ENCODE data around the gene CCNT1. TPM values are rescaled to one million over a fixed set of nuclear protein-coding genes. Genes with fewer than 3 reads are reported as not detected.

Gene CCNT1
- polyA plus RNA-seq, 1 donor from 2014 or later, result 28.2 TPM

DNA sequence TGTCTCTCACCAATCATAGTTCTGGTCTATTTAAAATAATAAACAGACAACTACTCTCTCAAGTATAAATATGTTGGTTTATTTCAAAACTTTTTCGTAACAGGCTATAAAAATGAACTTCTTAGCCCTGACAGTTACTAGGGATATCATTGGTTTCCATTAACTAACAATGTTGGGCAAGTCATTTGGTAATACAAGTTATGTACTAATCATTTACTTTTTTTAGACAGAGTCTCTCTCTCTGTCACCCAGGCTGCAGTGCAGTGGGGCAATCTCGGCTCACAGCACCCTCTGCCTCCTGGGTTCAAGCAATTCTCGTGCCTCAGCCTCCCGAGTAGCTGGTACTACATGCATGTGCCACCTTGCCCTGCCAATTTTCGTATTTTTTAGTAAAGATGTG lies 19.9 kb downstream of the CCNT1 start:
- Histone ChIP-seq H3K27me3 (ENCODE audit: insufficient read depth, low read depth, low read length) (no peaks in the 10 kb centered on the region), H4K20me1 (ENCODE audit: insufficient read depth) (no peaks in the 10 kb centered on the region), H2AFZ (ENCODE audit: low read depth, low read length) (no peak overlapping the region), H3K9me3 (ENCODE audit: low read length) (no peaks in the 10 kb centered on the region), H3K9me2 (ENCODE audit: insufficient read depth, low read length) (no peaks in the 10 kb centered on the region), H3K79me2 (replicated peaks; ENCODE audit: insufficient read depth, low read length) (no peaks in the 10 kb centered on the region), H3F3A (ENCODE audit: insufficient read depth, low read length, poor library complexity, severe bottlenecking) (no peaks in the 10 kb centered on the region), H3K4me3 (ENCODE audit: low read length) (no peak overlapping the region), H3K27ac (ENCODE audit: low read length) (no peak overlapping the region), H3K9ac (ENCODE audit: low read length) (no peak overlapping the region), H3K4me2 (ENCODE audit: low read length) (no peak overlapping the region), H3K36me3 (ENCODE audit: insufficient read depth, low read length) (peaks cover 4% of the 10 kb centered on the region)
- TF ChIP-seq EP300 (conservative IDR thresholded peaks at IDR 0.05; ENCODE audit: poor library complexity, severe bottlenecking) (no peak), REST (IDR thresholded peaks at IDR 0.05; ENCODE audit: borderline replicate concordance) (no peak), MXI1 (conservative IDR thresholded peaks at IDR 0.05; ENCODE audit: poor library complexity, severe bottlenecking) (no peak), SMC3 (conservative IDR thresholded peaks at IDR 0.05; ENCODE audit: poor library complexity) (no peak), POLR2AphosphoS5 (IDR thresholded peaks at IDR 0.05) (no peak), EZH2 (IDR thresholded peaks at IDR 0.05; ENCODE audit: borderline replicate concordance, insufficient read depth, low read length, poor library complexity, severe bottlenecking) (no peak), RAD21 (conservative IDR thresholded peaks at IDR 0.05) (no peak), TAF1 (IDR thresholded peaks at IDR 0.05; ENCODE audit: low read depth) (no peak), CTCF (IDR thresholded peaks at IDR 0.05; ENCODE audit: poor library complexity, severe bottlenecking) (no peak)

DNA sequence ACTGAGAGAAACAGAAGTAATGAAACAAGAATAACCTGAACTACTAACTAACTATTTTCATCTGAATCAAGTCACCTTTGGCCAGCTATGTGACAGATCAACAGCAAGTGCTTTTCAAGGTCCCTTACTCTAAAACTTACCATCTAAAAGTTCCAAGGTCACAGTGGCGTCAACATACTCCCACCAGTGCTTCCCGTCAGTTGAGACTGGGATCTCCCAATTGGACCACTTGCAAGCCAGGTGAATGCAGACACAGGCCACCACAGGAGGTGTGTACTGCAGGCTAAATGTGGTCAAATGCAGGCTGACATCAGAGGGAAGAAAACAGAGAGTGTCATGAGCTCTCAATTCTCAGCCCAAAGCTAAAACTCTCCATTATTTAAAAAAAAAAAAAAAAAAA lies 20.6 kb downstream of the CCNT1 start:
- Histone ChIP-seq H3K36me3 (ENCODE audit: insufficient read depth, low read length) (peaks cover 4% of the 10 kb centered on the region), H3K9me3 (ENCODE audit: low read length) (no peaks in the 10 kb centered on the region), H3K27ac (ENCODE audit: low read length) (no peak overlapping the region), H3K79me2 (replicated peaks; ENCODE audit: insufficient read depth, low read length) (no peaks in the 10 kb centered on the region), H3K9me2 (ENCODE audit: insufficient read depth, low read length) (no peaks in the 10 kb centered on the region), H2AFZ (ENCODE audit: low read depth, low read length) (no peak overlapping the region), H3K9ac (ENCODE audit: low read length) (no peak overlapping the region), H3K4me3 (ENCODE audit: low read length) (no peak overlapping the region), H3F3A (ENCODE audit: insufficient read depth, low read length, poor library complexity, severe bottlenecking) (no peaks in the 10 kb centered on the region), H3K4me2 (ENCODE audit: low read length) (no peak overlapping the region), H4K20me1 (ENCODE audit: insufficient read depth) (no peaks in the 10 kb centered on the region), H3K27me3 (ENCODE audit: insufficient read depth, low read depth, low read length) (no peaks in the 10 kb centered on the region)
- TF ChIP-seq MXI1 (conservative IDR thresholded peaks at IDR 0.05; ENCODE audit: poor library complexity, severe bottlenecking) (no peak), REST (IDR thresholded peaks at IDR 0.05; ENCODE audit: borderline replicate concordance) (no peak), SMC3 (conservative IDR thresholded peaks at IDR 0.05; ENCODE audit: poor library complexity) (no peak), RAD21 (conservative IDR thresholded peaks at IDR 0.05) (no peak), CTCF (IDR thresholded peaks at IDR 0.05; ENCODE audit: poor library complexity, severe bottlenecking) (no peak), EP300 (conservative IDR thresholded peaks at IDR 0.05; ENCODE audit: poor library complexity, severe bottlenecking) (no peak), TAF1 (IDR thresholded peaks at IDR 0.05; ENCODE audit: low read depth) (no peak)
